Keratinocyte (primary cell): ENCODE results near the gene PRR14L.

Source experiments
- CTCF ChIP-seq, 3 experiments: IDR thresholded peaks in 1 of 3; conservative IDR thresholded peaks in 1 of 3; optimal IDR thresholded peaks in 1 of 3; 2 replicates in 2 of 3; 3 replicates in 1 of 3; pipeline versions ENCODE3 to v1.5.1; 2011; ENCODE audit warnings: low read length in 3 of 3, mild to moderate bottlenecking in 3 of 3, moderate library complexity in 2 of 3, control low read depth in 1 of 3, inconsistent platforms in 1 of 3; ENCODE audit not compliant: insufficient read depth in 2 of 3; ENCODE audit errors: extremely low read depth in 1 of 3
- EZH2 ChIP-seq: IDR thresholded peaks from one replicate; pipeline ENCODE4 v1.6.1; 2012; ENCODE audit warnings: inconsistent platforms, mild to moderate bottlenecking, low read length, moderate library complexity

GRCh38 chr22:31764785-31765184, 14.9 kb upstream of the PRR14L start:
- no peak for TF ChIP-seq CTCF (optimal IDR thresholded peaks at IDR 0.05 in 1 of 3, IDR thresholded peaks at IDR 0.05 in 1 of 3, conservative IDR thresholded peaks at IDR 0.05 in 1 of 3; ENCODE audit: extremely low read depth in 1 of 3, insufficient read depth in 2 of 3, low read length in 3 of 3)
- TF ChIP-seq EZH2: no peak
